ENCODE data around the gene ZGLP1.

Gene ZGLP1

GRCh38 chr19:10327793-10328192 lies 18.2 kb upstream of the ZGLP1 start:
- no peak for DNase-seq (ENCODE audit: low read depth in 2 of 2)

- no peak for DNase-seq (ENCODE audit: low read depth in 2 of 2)
Observed at GRCh38 chr19:10325732-10326131, 16.1 kb upstream of the ZGLP1 start.

- no peak for DNase-seq (ENCODE audit: low read depth in 2 of 2)
Observed at GRCh38 chr19:10321874-10322835, 12.5 kb upstream of the ZGLP1 start.

- DNase-seq (ENCODE audit: low read depth in 2 of 2): no peak
Observed at GRCh38 chr19:10321417-10321797, 11.8 kb upstream of the ZGLP1 start.

GRCh38 chr19:10320602-10321416 lies 11.2 kb upstream of the ZGLP1 start:
- DNase-seq (ENCODE audit: low read depth in 2 of 2): no peak

- DNase-seq (ENCODE audit: low read depth in 2 of 2): no peak
Observed at GRCh38 chr19:10318807-10319682, 9.4 kb upstream of the ZGLP1 start.

GRCh38 chr19:10317857-10318462 lies 8.3 kb upstream of the ZGLP1 start:
- no peak for DNase-seq (ENCODE audit: low read depth in 2 of 2)

GRCh38 chr19:10317045-10317856 lies 7.6 kb upstream of the ZGLP1 start:
- DNase-seq (ENCODE audit: low read depth in 2 of 2): no peak

GRCh38 chr19:10316229-10317044 lies 6.8 kb upstream of the ZGLP1 start:
- no peak for DNase-seq (ENCODE audit: low read depth in 2 of 2)

GRCh38 chr19:10315335-10316214 lies 6.0 kb upstream of the ZGLP1 start, which contains the start of gene FDX2:
FDX2 (minus strand) TSS chr19:10316015; CDS start chr19:10315996, 19 bp downstream.
- peak; percentile 34 to 49 for DNase-seq (ENCODE audit: low read depth in 2 of 2)

GRCh38 chr19:10306327-10306726 lies 3.3 kb downstream of the ZGLP1 start:
- no peak for DNase-seq (ENCODE audit: low read depth in 2 of 2)

GRCh38 chr19:10305139-10305806 lies 4.3 kb downstream of the ZGLP1 start:
- peak; percentile 33 for DNase-seq (ENCODE audit: low read depth in 2 of 2)

GRCh38 chr19:10299545-10300458 lies 9.8 kb downstream of the ZGLP1 start:
- no peak for DNase-seq (ENCODE audit: low read depth in 2 of 2)

GRCh38 chr19:10295847-10296591 lies 13.6 kb downstream of the ZGLP1 start:
- no peak for DNase-seq (ENCODE audit: low read depth in 2 of 2)

GRCh38 chr19:10295305-10295846 lies 14.2 kb downstream of the ZGLP1 start:
- no peak for DNase-seq (ENCODE audit: low read depth in 2 of 2)

- DNase-seq (ENCODE audit: low read depth in 2 of 2): no peak
Observed at GRCh38 chr19:10294368-10294697, 15.3 kb downstream of the ZGLP1 start.

All from fibroblast of skin of left biceps (primary cell).